ENCODE results near the gene DHRS1. TPM values are rescaled to one million over a fixed set of nuclear protein-coding genes. Genes with fewer than 3 reads are reported as not detected.

The DHRS1 gene
- total and polyA plus RNA-seq, 9 of the 15 experiments (the other 6 are each of a cell fraction or from before 2014, with no cell fraction given) = 7.3 to 33.6 (median 13.3) TPM

DNA sequence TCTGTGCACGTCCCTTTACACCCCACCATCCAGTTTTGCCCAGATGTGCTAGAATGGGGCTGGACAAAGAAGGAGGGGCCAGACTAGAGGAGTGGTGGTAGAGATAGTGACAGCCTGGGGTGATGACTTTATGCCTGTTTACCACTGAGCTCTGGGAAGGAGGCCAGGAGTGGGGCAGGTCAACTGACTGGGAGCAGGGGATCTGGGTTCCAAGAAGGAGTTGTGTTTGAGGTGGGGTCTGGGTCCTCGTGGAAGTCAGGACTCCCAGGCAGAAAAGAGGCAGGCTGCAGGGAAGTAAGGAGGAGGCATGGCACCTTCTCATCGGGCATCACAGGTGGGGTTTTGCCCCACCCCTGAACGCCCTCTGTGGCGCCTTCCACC is 10.7 kb upstream of the DHRS1 start:
- H3K36me3 ChIP-seq (ENCODE audit: control insufficient read depth, insufficient read depth, low read length) = peaks cover 46% of the 10 kb centered on the region; the same call in 2 of the 3 replicates
- no peaks in the 10 kb centered on the region for H3K79me2 ChIP-seq (ENCODE audit: control insufficient read depth, insufficient read depth, low read length)
- H3K4me2 ChIP-seq (ENCODE audit: insufficient read depth, low read length) = no peak overlapping the region
- no peak overlapping the region for H3K9ac ChIP-seq (ENCODE audit: insufficient read depth in 1 of 2, low read depth in 2 of 2, low read length in 2 of 2)
- ChIA-PET POLR2A (no interaction called here), CTCF (ENCODE audit: low intra/inter-chr PET ratio) (no interaction called here)
- no peaks in the 10 kb centered on the region for H4K20me1 ChIP-seq (replicated peaks; ENCODE audit: control insufficient read depth, insufficient read depth, low read length)
- peaks cover 4 to 6% of the 10 kb centered on the region in 2 experiments; a peak in 4 of 5 replicates for H3K4me1 ChIP-seq (replicated peaks in 1 of 2; ENCODE audit: control insufficient read depth in 2 of 2, insufficient read depth in 2 of 2, low read length in 2 of 2)
- DNase-seq (ENCODE audit: extremely low read depth in 1 of 4, low spot score in 3 of 4) (no peak), FAIRE-seq (no peak), ATAC-seq (no peak)
- H3K27me3 ChIP-seq (ENCODE audit: control insufficient read depth in 2 of 2, insufficient read depth in 2 of 2, low read length in 2 of 2) = no peaks in the 10 kb centered on the region
- TF ChIP-seq MYC (IDR thresholded peaks at IDR 0.05; ENCODE audit: low read depth, low read length) = no peak
- no peak for TF ChIP-seq MYC (CRISPR knock-in tag; IDR thresholded peaks at IDR 0.05; ENCODE audit: borderline replicate concordance, low read depth)
- no peak for TF ChIP-seq KLF16 (IDR thresholded peaks at IDR 0.05)
- TF ChIP-seq RAD51 (IDR thresholded peaks at IDR 0.05; ENCODE audit: borderline replicate concordance, low read depth) = no peak
- TF ChIP-seq, protein P1, sequence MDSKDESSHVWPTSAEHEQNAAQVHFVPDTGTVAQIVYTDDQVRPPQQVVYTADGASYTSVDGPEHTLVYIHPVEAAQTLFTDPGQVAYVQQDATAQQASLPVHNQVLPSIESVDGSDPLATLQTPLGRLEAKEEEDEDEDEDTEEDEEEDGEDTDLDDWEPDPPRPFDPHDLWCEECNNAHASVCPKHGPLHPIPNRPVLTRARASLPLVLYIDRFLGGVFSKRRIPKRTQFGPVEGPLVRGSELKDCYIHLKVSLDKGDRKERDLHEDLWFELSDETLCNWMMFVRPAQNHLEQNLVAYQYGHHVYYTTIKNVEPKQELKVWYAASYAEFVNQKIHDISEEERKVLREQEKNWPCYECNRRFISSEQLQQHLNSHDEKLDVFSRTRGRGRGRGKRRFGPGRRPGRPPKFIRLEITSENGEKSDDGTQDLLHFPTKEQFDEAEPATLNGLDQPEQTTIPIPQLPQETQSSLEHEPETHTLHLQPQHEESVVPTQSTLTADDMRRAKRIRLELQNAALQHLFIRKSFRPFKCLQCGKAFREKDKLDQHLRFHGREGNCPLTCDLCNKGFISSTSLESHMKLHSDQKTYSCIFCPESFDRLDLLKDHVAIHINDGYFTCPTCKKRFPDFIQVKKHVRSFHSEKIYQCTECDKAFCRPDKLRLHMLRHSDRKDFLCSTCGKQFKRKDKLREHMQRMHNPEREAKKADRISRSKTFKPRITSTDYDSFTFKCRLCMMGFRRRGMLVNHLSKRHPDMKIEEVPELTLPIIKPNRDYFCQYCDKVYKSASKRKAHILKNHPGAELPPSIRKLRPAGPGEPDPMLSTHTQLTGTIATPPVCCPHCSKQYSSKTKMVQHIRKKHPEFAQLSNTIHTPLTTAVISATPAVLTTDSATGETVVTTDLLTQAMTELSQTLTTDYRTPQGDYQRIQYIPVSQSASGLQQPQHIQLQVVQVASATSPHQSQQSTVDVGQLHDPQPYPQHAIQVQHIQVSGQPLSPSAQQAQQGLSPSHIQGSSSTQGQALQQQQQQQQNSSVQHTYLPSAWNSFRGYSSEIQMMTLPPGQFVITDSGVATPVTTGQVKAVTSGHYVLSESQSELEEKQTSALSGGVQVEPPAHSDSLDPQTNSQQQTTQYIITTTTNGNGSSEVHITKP (IDR thresholded peaks at IDR 0.05; ENCODE audit: partially characterized antibody) = peak; percentile 35
- no peaks in the 10 kb centered on the region for H3K9me1 ChIP-seq (ENCODE audit: control insufficient read depth, insufficient read depth, low read length)
- intact Hi-C loops (cut with micrococcal nuclease) (no loop called here), in situ Hi-C loops (cut with MboI) (no loop called here)
- H2AFZ ChIP-seq (ENCODE audit: low read depth, low read length) = no peak overlapping the region
- no peak overlapping the region for H3K27ac ChIP-seq (ENCODE audit: extremely low read depth, low read depth, low read length)
- H3K4me3 ChIP-seq = no peak overlapping the region
- BruUV-seq (replicated peaks) = no TSS peak
- no peaks in the 10 kb centered on the region for H3K9me3 ChIP-seq (replicated peaks; ENCODE audit: control insufficient read depth, insufficient read depth, low read depth, low read length)
- WGBS (ENCODE audit: insufficient coverage, low coverage, missing lambda C conversion rate) = 93% methylated on average over 3 of the region's 5 CpGs

Data from K562 (cell line).